Caki2 (cell line): ENCODE data around the gene TIPRL. TPM values are rescaled to one million over a fixed set of nuclear protein-coding genes. Genes with fewer than 3 reads are reported as not detected.
"Not testable (repeated sequence)": the region's sequence is repeated elsewhere in the genome, so short reads cannot be mapped to it uniquely, and the experiment has no call there.

Experiments used
- DNase-seq: peaks from one replicate; pipeline ENCODE4 v3.0.0-alpha.2; 2015; ENCODE audit warnings: low read depth
- in situ Hi-C: cut with HindIII; loops from 2 replicates; pipeline ENCODE4 v1.10.0; 2016; ENCODE audit warnings: low sequenced_read_pairs, low pct_unique_long_range_greater_than_20kb, mixed read lengths
- total RNA-seq: library from RNA; depleted of rRNA; stranded (reverse); fragments of >200 nt; shearing (Covaris generic); gene quantifications from 2 replicates; pipeline ENCODE4 v1.2.3, GENCODE V29; 2014; ENCODE audit warnings: low replicate concordance

The TIPRL gene
- total RNA-seq, 1 experiment from 2014 or later, result 22.1 TPM

DNA sequence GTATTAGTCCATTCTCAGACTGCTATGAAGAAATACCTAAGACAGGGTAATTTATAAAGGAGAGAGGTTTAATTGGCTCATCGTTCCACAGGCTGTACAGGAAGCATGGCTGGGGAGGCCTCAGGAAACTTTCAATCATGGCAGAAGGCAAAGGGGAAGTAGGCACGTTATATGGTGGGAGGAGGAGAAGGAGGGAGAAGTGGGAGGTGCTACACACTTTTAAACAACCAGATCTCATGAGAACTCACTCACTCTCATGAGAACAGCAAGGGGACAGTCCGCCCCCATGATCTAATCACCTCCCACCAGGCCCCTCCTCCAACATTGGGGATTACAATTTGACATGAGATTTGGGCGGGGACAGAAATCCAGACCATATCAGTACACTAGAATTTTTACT lies 24.1 kb upstream of the TIPRL start:
- in situ Hi-C loops, DNase-seq: not testable (repeated sequence)

DNA sequence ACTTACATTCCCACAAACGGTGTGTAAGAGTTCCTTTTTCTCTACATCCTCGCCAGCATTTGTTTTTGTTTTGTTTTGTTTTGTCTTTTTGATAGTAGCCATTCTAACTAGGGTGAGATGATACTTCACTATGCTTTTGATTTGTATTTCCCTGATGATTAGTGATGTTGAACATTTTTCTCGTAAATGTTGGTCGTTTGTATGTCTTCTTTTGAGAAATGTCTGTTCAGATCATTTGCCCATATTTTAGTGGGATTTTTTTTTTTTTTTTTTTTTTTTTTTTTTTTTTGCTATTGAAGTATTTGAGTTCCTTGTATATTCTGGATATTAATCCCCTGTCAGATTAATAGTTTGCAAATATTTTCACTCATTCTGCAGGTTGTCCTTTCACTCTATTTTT lies 22.9 kb upstream of the TIPRL start:
- in situ Hi-C loops, result no loop called here
- no peak for DNase-seq

- in situ Hi-C loops, result no loop called here
- DNase-seq, result no peak
These were observed 21.1 kb upstream of the TIPRL start for GRCh38 chr1:168157638-168158037.

DNA sequence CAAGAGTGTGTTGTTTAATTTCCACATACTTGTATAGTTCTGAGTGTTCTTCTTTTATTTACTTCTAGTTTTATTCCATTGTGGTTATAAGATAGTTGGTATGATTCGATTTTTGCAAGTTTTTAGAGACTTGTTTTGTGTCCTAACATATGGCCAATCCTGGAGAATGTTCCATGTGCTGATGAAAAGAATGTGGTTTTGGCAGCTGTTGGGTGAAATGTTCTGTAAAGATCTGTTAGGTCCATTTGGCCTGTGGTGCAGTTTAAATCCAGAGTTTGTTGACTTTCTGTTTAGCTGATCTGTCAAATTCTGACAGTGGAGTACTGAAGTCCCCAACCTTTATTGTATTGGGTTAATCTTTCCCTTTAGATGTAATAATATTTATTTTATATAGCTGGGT lies 19.5 kb upstream of the TIPRL start:
- no peak for DNase-seq
- in situ Hi-C loops, result no loop called here

DNA sequence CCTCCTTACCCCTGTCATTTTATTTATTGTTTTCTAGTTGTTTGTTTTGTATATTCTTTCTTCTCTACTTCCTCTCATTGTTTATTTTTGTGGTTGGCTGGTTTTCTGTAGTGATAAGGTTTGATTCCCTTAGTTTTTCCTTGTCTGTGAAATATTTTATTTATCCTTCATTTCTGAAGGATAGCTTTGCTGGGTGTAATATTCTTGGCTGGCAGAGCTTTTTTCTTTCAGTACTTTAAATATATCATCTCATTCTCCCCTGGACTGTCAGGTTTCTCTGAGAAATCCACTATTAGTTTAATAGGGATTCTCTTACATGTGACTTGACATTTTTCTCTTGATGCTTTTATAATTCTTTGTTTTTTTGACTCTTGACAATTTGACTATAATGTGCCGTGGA lies 18.8 kb upstream of the TIPRL start:
- in situ Hi-C loops, result no loop called here

DNA sequence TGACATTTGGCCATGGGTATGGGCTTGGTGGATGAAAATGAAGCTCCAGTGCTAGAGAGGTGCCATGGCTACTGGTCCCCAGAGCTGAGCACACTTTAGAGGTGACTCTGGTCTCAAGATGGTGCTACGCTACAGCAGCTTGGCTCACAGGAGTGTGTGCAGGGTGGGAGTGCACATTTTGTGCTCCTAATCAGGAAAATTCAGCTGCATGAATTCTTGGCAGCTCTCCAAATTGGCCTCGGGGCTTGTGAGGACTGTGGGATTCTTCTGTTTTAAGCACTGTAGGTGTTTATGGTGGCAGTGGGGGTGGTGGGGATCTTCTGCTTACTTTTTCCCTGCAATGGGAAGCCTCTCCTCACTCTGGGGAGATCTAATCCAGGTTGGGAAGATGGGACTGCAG lies 17.3 kb upstream of the TIPRL start:
- in situ Hi-C loops, result no loop called here
- DNase-seq, result no peak

More for the DNA sequence above, 18.8 kb upstream of the TIPRL start:
- no peak for DNase-seq

- DNase-seq, result no peak
- in situ Hi-C loops, result no loop called here
These were observed 15.1 kb upstream of the TIPRL start for GRCh38 chr1:168163670-168164069.

DNA sequence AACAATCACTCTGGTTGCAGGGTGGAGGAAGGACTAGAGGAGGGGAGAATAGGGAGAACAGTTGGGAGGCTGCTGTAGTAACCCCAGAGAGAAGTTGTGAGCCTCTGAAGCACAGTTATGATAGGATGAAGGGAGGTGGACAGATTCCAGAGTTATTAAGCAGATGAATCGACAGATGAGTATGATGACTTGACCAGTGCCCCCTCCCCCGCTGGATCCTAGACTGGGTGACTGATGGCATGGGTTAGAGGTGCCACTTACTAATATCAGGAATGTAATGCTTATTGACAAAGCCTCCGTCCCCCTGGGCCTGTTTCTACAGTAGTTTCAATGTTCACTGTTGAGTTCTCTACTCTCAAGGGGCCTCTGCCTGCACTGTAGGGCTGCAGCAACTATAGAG lies 14.0 kb upstream of the TIPRL start:
- in situ Hi-C loops, result no loop called here
- no peak for DNase-seq

- no peak for DNase-seq
- in situ Hi-C loops, result no loop called here
These were observed 11.0 kb upstream of the TIPRL start for GRCh38 chr1:168167806-168168205.

DNA sequence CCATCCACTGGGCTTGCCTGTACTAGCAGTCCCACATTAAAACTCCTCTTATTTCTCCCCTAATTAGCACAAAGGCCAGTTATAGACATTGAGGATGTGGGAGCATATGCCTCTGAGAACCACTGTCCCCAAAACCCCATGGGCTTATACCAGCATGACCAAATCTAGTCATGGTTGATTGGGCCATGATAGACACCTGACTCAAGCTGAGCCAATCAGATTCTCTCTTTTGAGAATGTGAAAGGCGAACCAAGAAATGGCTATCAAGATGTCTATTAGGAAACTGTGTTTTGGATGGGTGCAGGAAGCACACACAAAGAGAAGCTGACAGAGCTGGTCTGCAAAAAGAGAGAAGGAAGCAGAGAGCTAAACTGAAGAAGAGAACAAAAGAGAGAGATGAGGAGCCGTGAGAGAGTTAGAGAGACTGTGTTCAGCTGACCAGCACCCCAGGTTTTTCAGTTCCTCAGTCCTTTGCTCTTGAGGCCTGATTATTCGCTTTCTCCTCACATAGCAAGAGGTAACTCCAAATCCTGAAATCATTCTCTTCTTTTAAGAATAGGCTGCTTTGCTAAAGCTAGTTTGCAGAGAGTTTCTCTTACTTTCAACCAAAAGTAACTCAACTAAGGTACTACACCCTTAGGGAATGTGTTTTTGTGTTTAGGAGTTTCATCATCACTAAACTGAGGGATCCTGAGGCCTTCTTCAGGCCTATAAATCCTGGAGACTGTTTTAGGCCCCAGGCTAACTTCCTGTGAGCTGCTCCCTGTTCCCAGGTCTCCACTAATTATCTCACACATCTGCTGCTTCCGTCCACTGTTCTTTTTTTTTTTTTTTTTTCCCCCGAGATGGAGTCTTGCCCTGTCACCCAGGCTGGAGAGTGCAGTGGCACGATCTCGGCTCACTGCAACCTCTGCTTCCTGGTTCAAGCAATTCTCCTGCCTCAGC lies 7.9 kb upstream of the TIPRL start:
- DNase-seq, result no peak
- in situ Hi-C loops, result no loop called here

DNA sequence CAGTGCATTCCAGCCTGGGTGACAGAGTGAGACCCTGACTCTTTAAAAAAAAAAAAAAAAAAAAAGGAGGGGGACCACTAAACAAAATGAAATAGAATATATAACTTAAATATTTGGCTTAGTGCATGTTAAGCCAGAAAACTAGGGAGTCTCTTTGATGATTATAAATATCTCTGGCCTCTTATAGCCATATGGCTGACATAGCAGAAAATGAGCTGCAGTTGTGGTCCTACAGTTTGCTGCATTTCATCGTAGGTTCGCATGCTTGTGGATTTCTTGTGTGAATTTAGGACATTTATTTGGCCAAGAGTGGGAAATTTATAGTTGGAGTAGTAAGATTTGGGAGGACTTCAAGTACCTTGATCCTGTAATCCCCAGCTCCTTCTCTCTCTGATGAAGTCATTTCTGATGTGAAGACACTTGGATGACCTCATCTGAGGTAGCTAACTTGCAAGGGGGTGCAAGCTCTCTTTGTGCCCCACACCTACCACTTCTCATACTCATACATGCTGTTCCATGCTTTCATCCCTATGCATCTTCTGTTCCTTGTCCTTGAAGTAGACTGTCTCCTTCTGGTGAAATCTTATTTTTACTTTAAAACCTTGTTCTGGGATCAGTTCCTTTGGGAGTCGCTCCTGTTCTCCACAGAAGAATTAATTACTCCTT lies 6.4 kb upstream of the TIPRL start:
- in situ Hi-C loops, result no loop called here
- no peak for DNase-seq

DNA sequence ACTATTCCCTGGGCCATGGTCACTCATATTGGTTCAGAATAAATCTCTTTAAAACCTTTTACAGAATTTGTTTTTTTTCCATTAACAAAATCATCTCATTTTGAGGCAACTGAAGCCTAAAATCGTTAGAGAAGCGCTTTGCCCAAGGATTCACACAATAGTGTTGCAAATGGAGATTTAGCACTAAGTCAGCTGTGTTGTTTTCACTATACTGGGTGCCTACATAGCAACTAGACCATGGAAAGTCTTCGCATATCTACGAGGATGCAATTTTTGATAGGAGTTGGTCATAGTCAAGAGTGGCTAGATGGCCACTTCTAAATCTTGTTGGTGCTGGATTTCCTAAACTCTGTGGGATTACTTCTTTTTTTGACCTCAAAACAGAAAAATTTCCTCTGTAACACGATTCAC lies 530 bp upstream of the TIPRL start:
- in situ Hi-C loops, result no loop called here
- no peak for DNase-seq

DNA sequence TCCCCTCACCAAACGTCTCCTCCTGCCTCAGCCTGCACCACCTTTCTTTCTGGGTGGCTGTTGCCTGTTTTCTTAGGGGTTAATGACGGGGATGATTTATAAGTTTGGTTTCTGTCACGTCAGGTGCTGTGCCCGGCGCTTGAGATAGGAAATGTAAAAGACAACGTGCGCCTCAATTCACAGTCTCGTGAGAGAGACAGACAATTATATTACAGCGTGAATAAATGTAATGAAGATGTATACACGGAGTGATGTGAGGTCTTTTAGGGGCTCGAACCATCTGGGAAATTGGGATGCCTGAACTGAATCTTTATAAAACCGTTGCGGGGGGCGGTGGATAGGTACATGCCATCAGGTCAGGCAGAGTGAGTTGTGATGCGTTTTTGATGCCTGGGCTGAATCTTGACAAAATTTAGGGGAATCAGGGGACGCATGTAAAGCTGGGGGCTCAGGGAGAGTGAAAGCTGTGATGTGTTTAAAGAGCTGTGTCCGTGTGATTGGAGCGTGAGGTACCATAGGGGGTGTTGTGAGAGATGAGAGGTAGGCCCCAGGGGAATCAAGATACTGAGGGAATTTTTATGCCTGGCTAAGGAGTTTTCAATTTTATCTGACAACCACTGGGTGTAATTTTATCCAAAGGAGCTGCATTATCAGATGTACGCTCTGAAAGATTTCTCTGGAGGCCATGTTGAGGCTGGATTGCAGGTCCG lies 831 bp downstream of the TIPRL start:
- DNase-seq, result peak; percentile 15
- in situ Hi-C loops, result no loop called here

GRCh38 chr1:168180148-168180524 lies 1.4 kb downstream of the TIPRL start:
- in situ Hi-C loops, result no loop called here
- no peak for DNase-seq

DNA sequence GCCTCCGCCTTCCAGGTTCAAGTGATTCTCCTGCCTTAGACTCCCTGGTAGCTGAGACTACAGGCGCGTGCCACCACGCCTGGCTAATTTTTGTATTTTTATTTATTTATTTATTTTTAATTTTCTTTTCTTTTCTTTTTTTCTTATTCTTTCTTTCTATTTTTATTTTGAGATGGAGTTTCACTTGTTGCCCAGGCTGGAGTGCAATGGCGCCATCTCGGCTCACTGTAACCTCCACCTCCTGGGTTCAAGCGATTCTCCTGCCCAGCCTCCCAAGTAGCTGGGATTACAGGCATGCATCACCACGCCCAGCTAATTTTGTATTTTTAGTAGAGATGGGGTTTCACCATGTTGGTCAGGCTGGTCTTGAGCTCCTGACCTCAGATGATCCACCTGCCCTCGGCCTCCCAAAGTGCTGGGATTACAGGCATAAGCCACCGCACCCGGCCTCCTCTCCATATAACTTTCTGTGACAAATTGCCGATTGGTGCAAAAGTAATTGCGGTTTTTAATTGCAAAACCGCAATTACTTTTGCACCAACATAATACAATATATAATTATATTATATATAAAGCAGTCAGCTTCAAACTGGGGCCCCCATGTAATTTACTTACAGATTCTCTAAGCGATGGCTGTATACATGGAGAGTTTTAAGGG lies 2.4 kb downstream of the TIPRL start:
- in situ Hi-C loops, DNase-seq: not testable (repeated sequence)

DNA sequence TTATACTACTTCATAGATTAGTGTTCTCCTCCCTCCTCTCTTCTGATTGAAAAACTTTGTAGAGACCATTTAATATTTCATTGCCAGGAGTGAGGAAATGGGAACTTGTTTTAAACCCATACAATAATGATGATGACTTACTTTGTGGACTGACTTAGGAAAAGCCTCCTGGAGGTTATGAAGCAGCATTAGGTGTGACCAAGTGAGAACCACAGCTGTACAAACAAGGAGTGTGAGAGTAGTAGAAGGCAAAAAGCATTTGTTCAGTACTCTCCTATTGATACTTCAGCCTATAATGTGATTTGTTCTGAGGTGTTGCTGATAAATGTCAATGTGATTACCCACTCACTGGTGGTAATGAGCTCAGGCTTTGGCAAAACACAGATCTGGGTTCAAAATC lies 8.4 kb downstream of the TIPRL start:
- no peak for DNase-seq
- in situ Hi-C loops, result no loop called here

DNA sequence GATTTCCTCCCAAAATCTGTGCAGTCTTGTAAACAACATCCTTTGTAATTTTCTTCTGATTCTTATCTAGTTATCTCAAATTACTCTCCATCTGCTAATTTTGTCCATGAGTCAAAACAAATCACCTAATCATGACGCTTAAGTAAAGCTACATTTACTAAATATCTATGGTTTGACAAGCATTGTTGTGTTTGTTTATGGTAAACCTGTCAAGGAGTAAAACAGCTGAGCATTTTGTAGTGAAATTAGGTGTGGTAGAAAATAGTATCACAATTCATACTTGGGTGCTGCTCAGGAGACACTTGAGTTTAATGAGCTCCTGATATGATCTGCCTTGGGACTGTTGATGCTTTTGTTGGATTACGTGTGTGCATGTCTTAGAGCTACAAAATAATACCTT lies 11.6 kb downstream of the TIPRL start:
- no peak for DNase-seq
- in situ Hi-C loops, result no loop called here

DNA sequence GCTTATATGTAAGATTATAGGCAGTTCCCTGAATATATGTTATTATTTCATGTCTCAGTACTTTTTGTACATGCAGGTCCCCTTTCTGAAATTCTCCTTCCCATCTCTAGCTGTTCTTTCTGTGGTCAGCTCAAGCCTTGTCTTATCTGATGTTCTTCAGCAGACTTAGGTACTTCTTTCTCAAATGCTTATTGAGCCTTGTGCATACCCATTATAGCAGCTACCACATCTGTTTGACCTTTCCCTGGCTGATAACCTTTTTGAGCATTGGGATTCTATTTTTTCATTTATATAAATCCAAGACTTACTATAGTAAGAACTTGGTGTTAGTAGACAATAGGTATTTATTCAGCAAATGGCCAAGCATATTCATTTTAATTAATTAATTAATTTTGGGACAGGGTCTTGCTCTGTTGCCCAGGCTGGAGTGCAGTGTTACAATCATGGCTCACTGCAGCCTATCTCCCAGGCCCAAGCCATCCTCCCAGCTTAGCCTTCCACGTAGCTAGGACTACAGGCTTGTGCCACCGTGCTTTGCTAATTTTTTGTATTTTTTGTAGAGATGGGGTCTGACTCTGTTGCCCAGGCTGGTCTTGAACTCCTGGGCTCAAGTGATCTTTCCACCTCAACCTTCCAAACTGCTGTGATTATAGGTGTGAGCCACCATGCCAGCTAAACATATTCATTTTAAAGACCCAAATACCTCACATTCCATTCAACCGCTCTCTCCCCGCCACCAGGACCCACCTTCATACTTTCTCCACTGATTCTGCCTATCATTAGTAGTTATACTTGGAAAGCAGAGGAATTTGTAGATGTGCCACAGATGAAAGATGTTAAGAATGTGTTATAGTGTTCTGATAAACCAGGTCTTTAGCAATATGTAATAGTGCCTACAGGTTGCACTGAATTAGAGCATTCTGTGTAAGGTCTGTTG lies 16.7 kb downstream of the TIPRL start:
- DNase-seq, result no peak
- in situ Hi-C loops, result no loop called here
